Endodermal cell (in vitro differentiated cells): ENCODE data around the gene SDCCAG8. TPM values are rescaled to one million over a fixed set of nuclear protein-coding genes. Genes with fewer than 3 reads are reported as not detected.

Source experiments
- DNase-seq: peaks from one replicate; pipeline ENCODE4 v3.0.0-alpha.2; 2017
- H3K27ac ChIP-seq: 2 replicates; pipeline ENCODE4 v1.5.1; 2013; ENCODE audit warnings: mild to moderate bottlenecking, low read depth, low read length, moderate library complexity
- H3K27me3 ChIP-seq: 2 replicates; pipeline ENCODE4 v1.6.1; 2013; ENCODE audit warnings: mild to moderate bottlenecking, low read length, moderate library complexity; ENCODE audit not compliant: insufficient read depth, control insufficient read depth, poor library complexity, severe bottlenecking
- H3K36me3 ChIP-seq: 2 replicates; pipeline ENCODE4 v1.7.0; 2013; ENCODE audit warnings: mild to moderate bottlenecking, low read length, moderate library complexity; ENCODE audit not compliant: control insufficient read depth, insufficient read depth
- H3K4me1 ChIP-seq: one replicate; pipeline ENCODE4 v1.7.0; 2013; ENCODE audit warnings: low read length; ENCODE audit not compliant: control insufficient read depth, insufficient read depth
- H3K4me3 ChIP-seq: 2 replicates; pipeline ENCODE4 v1.5.1; 2013; ENCODE audit warnings: mild to moderate bottlenecking, low read length, moderate library complexity
- H3K9ac ChIP-seq: 2 replicates; pipeline ENCODE4 v1.6.1; 2013; ENCODE audit warnings: mild to moderate bottlenecking, low read length, moderate library complexity; ENCODE audit not compliant: poor library complexity, severe bottlenecking; ENCODE audit errors: extremely low read depth
- H3K9me3 ChIP-seq: 2 replicates; pipeline ENCODE4 v1.6.1; 2013; ENCODE audit warnings: mild to moderate bottlenecking, low read length, moderate library complexity; ENCODE audit not compliant: control insufficient read depth
- H3K27ac Mint-ChIP-seq: 2 replicates; pipeline ENCODE4 v1.8.0; 2020; ENCODE audit warnings: mixed read lengths
- H3K27me3 Mint-ChIP-seq: 2 replicates; pipeline ENCODE4 v1.8.0; 2021; ENCODE audit warnings: mild to moderate bottlenecking, mixed read lengths; ENCODE audit not compliant: insufficient read depth
- H3K36me3 Mint-ChIP-seq: 2 replicates; pipeline ENCODE4 v1.8.0; 2020; ENCODE audit warnings: low read depth, mixed read lengths
- H3K4me1 Mint-ChIP-seq: 2 replicates; pipeline ENCODE4 v1.8.0; 2020; ENCODE audit warnings: mixed read lengths
- H3K4me3 Mint-ChIP-seq: 2 replicates; pipeline ENCODE4 v1.8.0; 2020; ENCODE audit warnings: mild to moderate bottlenecking, moderate library complexity, mixed read lengths
- H3K9me3 Mint-ChIP-seq: 2 replicates; pipeline ENCODE4 v1.8.0; 2020; ENCODE audit warnings: mild to moderate bottlenecking, mixed read lengths
- WGBS, 2 experiments: methylation state at CpG; one replicate each; pipeline versions ENCODE4 v1.1.5 to v1.1.7; 2013; ENCODE audit warnings: missing lambda C conversion rate in 2 of 2, mixed read lengths in 1 of 2; ENCODE audit not compliant: insufficient coverage in 1 of 2, insufficient read length in 1 of 2; 5-methylcytosine and 5-hydroxymethylcytosine counted together
- total RNA-seq, 2 donors: library from RNA; stranded (reverse); fragmentation: NEBNext Ultra II Directional in 1 of 2; extraction: Animal tissue kit (Norgen Biotek cat#: 25700) in 1 of 2; gene quantifications; 2 replicates in 1 of 2; 3 replicates in 1 of 2; pipeline ENCODE4 v1.2.1, GENCODE V29; 2021
- TF ChIP-seq, protein P1 (sequence below): fragments of 200-600 bp; sonication (generic); conservative IDR thresholded peaks from 2 replicates; pipeline ENCODE4 v1.5.0; 2021; ENCODE audit warnings: antibody characterized with exemption, mild to moderate bottlenecking

SDCCAG8 gene
- total RNA-seq, 2 donors from 2014 or later, result 19.8 to 27.5 TPM

DNA sequence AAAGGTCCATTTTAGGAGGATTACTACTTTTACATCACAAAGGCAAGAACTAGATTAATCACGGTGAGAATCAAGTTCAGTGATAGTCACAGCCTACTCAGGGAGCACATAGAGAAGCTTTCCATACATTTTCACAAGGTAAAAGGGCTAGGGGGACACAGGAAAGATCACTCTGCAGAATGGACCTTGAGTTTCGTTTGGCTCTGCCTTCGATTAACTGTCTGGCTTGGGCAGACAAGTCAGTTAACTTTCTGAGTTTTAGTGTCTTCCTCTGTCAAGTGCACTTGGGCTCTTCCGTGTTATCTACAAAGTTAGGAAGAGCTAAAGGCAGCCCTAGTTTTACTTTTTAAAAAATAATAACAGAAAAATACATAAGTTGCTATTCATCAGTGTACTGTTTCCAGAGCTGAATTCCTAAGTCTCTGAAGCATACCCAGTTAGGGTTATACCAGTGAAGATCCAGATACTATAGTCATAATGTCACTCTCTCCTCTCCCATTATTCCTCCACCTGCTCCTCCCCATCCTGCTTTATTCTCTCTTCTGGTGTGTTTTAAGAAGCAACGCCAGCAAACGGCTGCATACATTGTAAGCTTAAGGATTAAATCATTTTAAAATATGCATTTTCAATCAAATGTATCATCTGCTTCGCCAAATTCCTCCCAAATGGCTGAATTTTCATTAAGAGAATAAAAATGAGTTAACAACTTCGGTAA is 2.5 kb upstream of the SDCCAG8 start:
- Histone ChIP-seq H3K4me1 (no peaks in the 10 kb centered on the region), H3K4me3 (peak overlapping the region; percentile 95), H3K9ac (peak overlapping the region; percentile 66), H3K9me3 (no peaks in the 10 kb centered on the region), H3K36me3 (no peaks in the 10 kb centered on the region), H3K27ac (peak overlapping the region; percentile 6), H3K27me3 (no peaks in the 10 kb centered on the region)
- TF ChIP-seq, protein P1, sequence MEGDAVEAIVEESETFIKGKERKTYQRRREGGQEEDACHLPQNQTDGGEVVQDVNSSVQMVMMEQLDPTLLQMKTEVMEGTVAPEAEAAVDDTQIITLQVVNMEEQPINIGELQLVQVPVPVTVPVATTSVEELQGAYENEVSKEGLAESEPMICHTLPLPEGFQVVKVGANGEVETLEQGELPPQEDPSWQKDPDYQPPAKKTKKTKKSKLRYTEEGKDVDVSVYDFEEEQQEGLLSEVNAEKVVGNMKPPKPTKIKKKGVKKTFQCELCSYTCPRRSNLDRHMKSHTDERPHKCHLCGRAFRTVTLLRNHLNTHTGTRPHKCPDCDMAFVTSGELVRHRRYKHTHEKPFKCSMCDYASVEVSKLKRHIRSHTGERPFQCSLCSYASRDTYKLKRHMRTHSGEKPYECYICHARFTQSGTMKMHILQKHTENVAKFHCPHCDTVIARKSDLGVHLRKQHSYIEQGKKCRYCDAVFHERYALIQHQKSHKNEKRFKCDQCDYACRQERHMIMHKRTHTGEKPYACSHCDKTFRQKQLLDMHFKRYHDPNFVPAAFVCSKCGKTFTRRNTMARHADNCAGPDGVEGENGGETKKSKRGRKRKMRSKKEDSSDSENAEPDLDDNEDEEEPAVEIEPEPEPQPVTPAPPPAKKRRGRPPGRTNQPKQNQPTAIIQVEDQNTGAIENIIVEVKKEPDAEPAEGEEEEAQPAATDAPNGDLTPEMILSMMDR, result no peak
- WGBS, 2 experiments, result 9 to 13% methylated on average over 4 to 8 of the region's 8 CpGs
- H3K27ac Mint-ChIP-seq, result peak overlapping the region; percentile 98
- H3K9me3 Mint-ChIP-seq, result no peaks in the 10 kb centered on the region
- no peak for DNase-seq
- peak overlapping the region; percentile 97 for H3K4me3 Mint-ChIP-seq
- H3K4me1 Mint-ChIP-seq, result peaks cover 37% of the 10 kb centered on the region
- no peaks in the 10 kb centered on the region for H3K27me3 Mint-ChIP-seq
- no peaks in the 10 kb centered on the region for H3K36me3 Mint-ChIP-seq

DNA sequence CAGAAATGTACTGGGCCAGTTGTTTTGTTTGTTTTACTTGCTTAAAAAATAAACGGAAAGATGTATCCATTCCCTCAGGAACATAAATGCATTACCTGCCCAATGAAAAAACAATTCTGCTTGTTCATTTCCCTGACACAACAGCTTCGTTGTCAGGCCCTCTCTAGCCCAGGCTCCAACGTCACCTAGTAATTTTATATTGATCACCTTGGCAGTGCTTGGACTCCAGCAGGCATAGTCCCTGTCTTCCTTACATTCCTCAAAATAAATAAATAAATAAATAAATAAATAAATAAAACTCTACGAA is 2.0 kb upstream of the SDCCAG8 start:
- TF ChIP-seq, protein P1, result no peak
- no peaks in the 10 kb centered on the region for H3K27me3 Mint-ChIP-seq
- H3K27ac ChIP-seq, result no peak overlapping the region

DNA sequence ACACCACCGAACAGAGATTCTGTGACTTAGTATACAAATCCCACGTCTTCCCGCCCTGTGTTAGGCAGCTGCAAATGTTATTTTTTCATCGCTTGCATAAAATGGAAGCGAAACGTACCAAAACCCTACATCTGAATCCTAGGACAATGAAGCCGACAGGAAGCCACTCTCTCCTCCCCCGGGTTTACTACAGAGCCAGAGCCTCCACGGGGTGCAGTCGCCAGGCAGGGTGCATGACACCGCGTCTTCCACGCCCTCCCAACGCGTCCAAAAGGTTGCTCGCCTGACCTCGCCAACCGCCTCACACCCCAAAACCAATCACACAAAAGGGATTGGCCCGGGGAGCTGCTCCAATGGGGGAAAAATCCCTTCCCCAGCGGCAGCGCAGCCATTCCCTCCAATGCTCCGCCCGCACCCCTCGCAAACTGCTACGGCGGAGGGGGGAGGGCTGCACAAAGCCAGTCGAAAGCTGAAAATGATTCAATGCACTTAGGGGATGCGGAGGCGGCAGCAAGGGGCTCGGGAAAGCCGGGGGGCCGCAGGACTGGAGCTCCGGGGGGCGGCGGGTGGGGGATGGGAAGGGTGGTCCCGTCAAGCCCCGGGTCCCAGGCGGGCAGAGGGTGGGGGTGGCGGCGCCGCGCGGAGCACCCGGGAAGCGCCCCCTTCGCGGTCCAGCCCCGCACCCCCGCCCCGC is 1.5 kb upstream of the SDCCAG8 start:
- Mint-ChIP-seq H3K4me3 (peak overlapping the region; percentile 97), H3K27me3 (no peaks in the 10 kb centered on the region), H3K9me3 (no peaks in the 10 kb centered on the region), H3K4me1 (peaks cover 33% of the 10 kb centered on the region), H3K36me3 (no peaks in the 10 kb centered on the region), H3K27ac (peak overlapping the region; percentile 98)
- Histone ChIP-seq H3K4me3 (peak overlapping the region; percentile 95), H3K9ac (peak overlapping the region; percentile 66), H3K27me3 (no peaks in the 10 kb centered on the region), H3K27ac (peak overlapping the region; percentile 95), H3K36me3 (no peaks in the 10 kb centered on the region), H3K4me1 (no peaks in the 10 kb centered on the region), H3K9me3 (no peaks in the 10 kb centered on the region)
- peak; percentile 84 for DNase-seq
- 0 to 1% methylated on average over 17 to 47 of the region's 50 CpGs for WGBS, 2 experiments
- TF ChIP-seq, protein P1, result no peak

More for the DNA sequence above, 2.0 kb upstream of the SDCCAG8 start:
- no peak for DNase-seq
- Histone ChIP-seq H3K4me3 (peak overlapping the region; percentile 95), H3K4me1 (no peaks in the 10 kb centered on the region), H3K9me3 (no peaks in the 10 kb centered on the region), H3K9ac (peak overlapping the region; percentile 66), H3K36me3 (no peaks in the 10 kb centered on the region), H3K27me3 (no peaks in the 10 kb centered on the region)
- Mint-ChIP-seq H3K27ac (peak overlapping the region; percentile 98), H3K9me3 (no peaks in the 10 kb centered on the region), H3K36me3 (no peaks in the 10 kb centered on the region), H3K4me3 (peak overlapping the region; percentile 97), H3K4me1 (peaks cover 33% of the 10 kb centered on the region)
- 0% methylated on average over 1 to 4 of the region's 4 CpGs for WGBS, 2 experiments
